ENCODE data around the gene CENPE. TPM values are rescaled to one million over a fixed set of nuclear protein-coding genes. Genes with fewer than 3 reads are reported as not detected.

The CENPE gene
- total and polyA plus RNA-seq, 4 donors = 0.25 to 20.9 (median 0.72) TPM

DNA sequence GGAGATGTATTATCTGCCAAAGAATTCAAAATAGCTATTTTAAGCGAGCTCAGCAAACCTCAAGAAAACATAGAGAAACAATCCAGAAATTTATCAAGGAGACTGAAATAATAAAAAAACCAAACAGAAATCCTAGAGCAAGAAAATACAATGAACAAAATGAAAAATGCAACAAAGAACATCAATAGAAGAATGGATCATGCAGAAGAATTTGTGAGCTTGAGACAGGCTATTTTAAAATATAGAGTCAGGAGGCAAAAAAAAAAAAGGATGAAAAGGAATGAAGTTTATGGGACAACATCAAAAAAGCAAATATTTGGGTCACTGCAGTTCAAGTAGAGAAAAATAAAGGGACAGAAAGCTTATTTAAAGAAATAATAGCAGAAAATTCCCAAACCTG, 29.1 kb downstream of the CENPE start:
- no peak for TF ChIP-seq ZBTB33 (IDR thresholded peaks at IDR 0.05)
- TF ChIP-seq FOXA1 (IDR thresholded peaks at IDR 0.05) = no peak
- no peak for TF ChIP-seq YY1 (IDR thresholded peaks at IDR 0.05)
- DNase-seq (ENCODE audit: low spot score) = no peak
- H3K4me3 ChIP-seq (ENCODE audit: low read depth in 1 of 3, low read length in 3 of 3) = no peak overlapping the region
- H3K27ac ChIP-seq (ENCODE audit: low read depth in 1 of 2, low read length in 2 of 2) = no peak overlapping the region
- H3K9me3 ChIP-seq (ENCODE audit: control insufficient read depth in 4 of 4, low read length in 3 of 4) = no peaks in the 10 kb centered on the region
- no peaks in the 10 kb centered on the region for H3K4me1 ChIP-seq (ENCODE audit: control insufficient read depth in 4 of 4, insufficient read depth in 4 of 4, low read length in 3 of 4)
- no peaks in the 10 kb centered on the region for H3K27me3 ChIP-seq (ENCODE audit: control insufficient read depth in 4 of 4, insufficient read depth in 4 of 4, low read length in 3 of 4)
- H3K9ac ChIP-seq (ENCODE audit: low read depth in 1 of 2, low read length in 2 of 2) = no peak overlapping the region
- 100% methylated on average over 1 of the region's 1 CpG for WGBS
- no peaks in the 10 kb centered on the region for H3K36me3 ChIP-seq (ENCODE audit: control insufficient read depth in 4 of 4, insufficient read depth in 3 of 4, low read depth in 1 of 4, low read length in 3 of 4)

DNA sequence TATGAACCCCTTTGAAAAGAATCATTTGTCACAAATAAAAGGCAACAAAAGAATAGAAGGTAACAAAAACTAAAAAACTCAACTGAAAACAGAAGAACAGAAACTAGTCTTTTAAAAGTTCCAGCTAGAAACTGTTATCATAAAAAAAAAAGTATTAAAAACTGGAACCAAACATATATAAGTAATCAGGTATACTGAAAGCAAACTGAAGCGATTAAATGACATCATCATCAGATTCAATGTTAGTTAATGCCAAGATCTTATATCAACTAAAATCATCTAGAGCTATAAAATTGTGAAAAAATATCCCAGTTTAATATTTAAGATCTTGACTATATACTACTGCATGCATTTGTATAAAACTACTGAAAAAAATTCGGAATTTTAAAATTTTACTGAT, 36.0 kb downstream of the CENPE start:
- H3K9me3 ChIP-seq (ENCODE audit: control insufficient read depth in 4 of 4, low read length in 3 of 4) = no peaks in the 10 kb centered on the region
- no peak overlapping the region for H3K27ac ChIP-seq (ENCODE audit: low read depth in 1 of 2, low read length in 2 of 2)
- H3K9ac ChIP-seq (ENCODE audit: low read depth in 1 of 2, low read length in 2 of 2) = no peak overlapping the region
- WGBS = 95% methylated on average over 2 of the region's 2 CpGs
- no peaks in the 10 kb centered on the region for H3K36me3 ChIP-seq (ENCODE audit: control insufficient read depth in 4 of 4, insufficient read depth in 3 of 4, low read depth in 1 of 4, low read length in 3 of 4)
- no peak overlapping the region for H3K4me3 ChIP-seq (ENCODE audit: low read depth in 1 of 3, low read length in 3 of 3)
- no peak for DNase-seq (ENCODE audit: low spot score)
- H3K27me3 ChIP-seq (ENCODE audit: control insufficient read depth in 4 of 4, insufficient read depth in 4 of 4, low read length in 3 of 4) = no peaks in the 10 kb centered on the region
- H3K4me1 ChIP-seq (ENCODE audit: control insufficient read depth in 4 of 4, insufficient read depth in 4 of 4, low read length in 3 of 4) = no peaks in the 10 kb centered on the region
- no peak for TF ChIP-seq HNF4G (IDR thresholded peaks at IDR 0.05)

- H3K27ac ChIP-seq (ENCODE audit: low read depth in 1 of 2, low read length in 2 of 2) = no peak overlapping the region
- 93% methylated on average over 4 of the region's 4 CpGs for WGBS
- H3K27me3 ChIP-seq (ENCODE audit: control insufficient read depth in 4 of 4, insufficient read depth in 4 of 4, low read length in 3 of 4) = no peaks in the 10 kb centered on the region
Observed at GRCh38 chr4:103158760-103159159, 39.4 kb downstream of the CENPE start.

More at GRCh38 chr4:103158760-103159159, 39.4 kb downstream of the CENPE start:
- H3K9me3 ChIP-seq (ENCODE audit: control insufficient read depth in 4 of 4, low read length in 3 of 4) = no peaks in the 10 kb centered on the region
- no peak overlapping the region for H3K4me3 ChIP-seq (ENCODE audit: low read depth in 1 of 3, low read length in 3 of 3)
- no peaks in the 10 kb centered on the region for H3K4me1 ChIP-seq (ENCODE audit: control insufficient read depth in 4 of 4, insufficient read depth in 4 of 4, low read length in 3 of 4)
- TF ChIP-seq RXRA (IDR thresholded peaks at IDR 0.05) = no peak
- TF ChIP-seq RAD21 (IDR thresholded peaks at IDR 0.05) = no peak
- TF ChIP-seq TAF1 (conservative IDR thresholded peaks at IDR 0.05) = no peak
- no peak for TF ChIP-seq FOXA1 (IDR thresholded peaks at IDR 0.05)
- TF ChIP-seq REST (IDR thresholded peaks at IDR 0.05) = no peak
- TF ChIP-seq HNF4G (IDR thresholded peaks at IDR 0.05) = no peak
- TF ChIP-seq CTCF (IDR thresholded peaks at IDR 0.05; ENCODE audit: low read depth, low read length, missing input control) = no peak
- no peak for TF ChIP-seq GABPA (IDR thresholded peaks at IDR 0.05 in 1 of 2, conservative IDR thresholded peaks at IDR 0.05 in 1 of 2)
- TF ChIP-seq YY1 (IDR thresholded peaks at IDR 0.05) = no peak
- TF ChIP-seq SP1 (IDR thresholded peaks at IDR 0.05) = no peak
- no peak for TF ChIP-seq HNF4A (conservative IDR thresholded peaks at IDR 0.05)
- no peak for TF ChIP-seq ZBTB33 (IDR thresholded peaks at IDR 0.05)
- TF ChIP-seq MAX (IDR thresholded peaks at IDR 0.05) = no peak
- no peak for TF ChIP-seq EGR1 (IDR thresholded peaks at IDR 0.05; ENCODE audit: low read depth in 2 of 2)
- TF ChIP-seq NR2F2 (IDR thresholded peaks at IDR 0.05) = no peak
- TF ChIP-seq, protein P1, sequence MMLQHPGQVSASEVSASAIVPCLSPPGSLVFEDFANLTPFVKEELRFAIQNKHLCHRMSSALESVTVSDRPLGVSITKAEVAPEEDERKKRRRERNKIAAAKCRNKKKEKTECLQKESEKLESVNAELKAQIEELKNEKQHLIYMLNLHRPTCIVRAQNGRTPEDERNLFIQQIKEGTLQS (IDR thresholded peaks at IDR 0.05) = no peak
- no peak overlapping the region for H3K9ac ChIP-seq (ENCODE audit: low read depth in 1 of 2, low read length in 2 of 2)
- no peak for DNase-seq (ENCODE audit: low spot score)
- no peaks in the 10 kb centered on the region for H3K36me3 ChIP-seq (ENCODE audit: control insufficient read depth in 4 of 4, insufficient read depth in 3 of 4, low read depth in 1 of 4, low read length in 3 of 4)

Data from liver (tissue), 9 donors.